Mononuclear cell (primary cell): ENCODE measurements around the gene RAD21L1. TPM values are rescaled to one million over a fixed set of nuclear protein-coding genes. Genes with fewer than 3 reads are reported as not detected.

Experiments
- H3K27me3 ChIP-seq: 2 replicates; pipeline ENCODE4 v1.6.0; 2011; ENCODE audit warnings: low read length, control low read depth; ENCODE audit not compliant: insufficient read depth
- H3K4me1 ChIP-seq: 2 replicates; pipeline ENCODE4 v1.5.1; 2011; ENCODE audit warnings: mild to moderate bottlenecking, low read length, control low read depth; ENCODE audit not compliant: insufficient read depth
- H3K4me3 ChIP-seq: 2 replicates; pipeline ENCODE4 v1.5.1; 2011; ENCODE audit warnings: mild to moderate bottlenecking, low read length, moderate library complexity
- H3K9me3 ChIP-seq: 2 replicates; pipeline ENCODE4 v1.5.1; 2011; ENCODE audit warnings: low read depth, mild to moderate bottlenecking, control low read depth, low read length
- total RNA-seq: library from RNA; depleted of rRNA; stranded (reverse); fragments of >200 nt; gene quantifications from one replicate; pipeline ENCODE4 v1.2.3, GENCODE V29; 2012

Gene RAD21L1
- total RNA-seq, 1 donor, result 0.10 TPM

- Histone ChIP-seq H3K9me3 (no peaks in the 10 kb centered on the region), H3K4me1 (peaks cover 9% of the 10 kb centered on the region), H3K27me3 (no peaks in the 10 kb centered on the region), H3K4me3 (no peak overlapping the region)
These were observed 57.1 kb downstream of the RAD21L1 start for GRCh38 chr20:1282966-1283365.

- H3K9me3 ChIP-seq, result no peaks in the 10 kb centered on the region
- peaks cover 9% of the 10 kb centered on the region for H3K4me1 ChIP-seq
- no peak overlapping the region for H3K4me3 ChIP-seq
- no peaks in the 10 kb centered on the region for H3K27me3 ChIP-seq
These were observed 58.0 kb downstream of the RAD21L1 start for GRCh38 chr20:1283522-1284510.

GRCh38 chr20:1286267-1287024 lies 60.6 kb downstream of the RAD21L1 start:
- no peaks in the 10 kb centered on the region for H3K9me3 ChIP-seq
- H3K27me3 ChIP-seq, result no peaks in the 10 kb centered on the region
- H3K4me3 ChIP-seq, result no peak overlapping the region
- H3K4me1 ChIP-seq, result peaks cover 9% of the 10 kb centered on the region

- Histone ChIP-seq H3K27me3 (no peaks in the 10 kb centered on the region), H3K4me1 (peaks cover 9% of the 10 kb centered on the region), H3K4me3 (no peak overlapping the region), H3K9me3 (no peaks in the 10 kb centered on the region)
These were observed 61.5 kb downstream of the RAD21L1 start for GRCh38 chr20:1287306-1287705.

GRCh38 chr20:1287787-1288569 lies 62.1 kb downstream of the RAD21L1 start:
- H3K27me3 ChIP-seq, result no peaks in the 10 kb centered on the region
- H3K9me3 ChIP-seq, result no peaks in the 10 kb centered on the region
- H3K4me3 ChIP-seq, result no peak overlapping the region
- peaks cover 9% of the 10 kb centered on the region for H3K4me1 ChIP-seq

GRCh38 chr20:1291191-1291741 lies 65.4 kb downstream of the RAD21L1 start:
- no peaks in the 10 kb centered on the region for H3K27me3 ChIP-seq
- no peaks in the 10 kb centered on the region for H3K9me3 ChIP-seq
- H3K4me3 ChIP-seq, result no peak overlapping the region
- peaks cover 7% of the 10 kb centered on the region for H3K4me1 ChIP-seq

GRCh38 chr20:1292620-1293019 lies 66.8 kb downstream of the RAD21L1 start:
- Histone ChIP-seq H3K4me3 (no peak overlapping the region), H3K9me3 (no peaks in the 10 kb centered on the region), H3K27me3 (no peaks in the 10 kb centered on the region), H3K4me1 (no peaks in the 10 kb centered on the region)

- Histone ChIP-seq H3K27me3 (no peaks in the 10 kb centered on the region), H3K4me3 (no peak overlapping the region), H3K4me1 (no peaks in the 10 kb centered on the region), H3K9me3 (no peaks in the 10 kb centered on the region)
These were observed 68.0 kb downstream of the RAD21L1 start for GRCh38 chr20:1293641-1294379.

GRCh38 chr20:1294497-1294896 lies 68.7 kb downstream of the RAD21L1 start:
- H3K4me1 ChIP-seq, result no peaks in the 10 kb centered on the region
- no peak overlapping the region for H3K4me3 ChIP-seq
- H3K9me3 ChIP-seq, result no peaks in the 10 kb centered on the region
- H3K27me3 ChIP-seq, result no peaks in the 10 kb centered on the region

GRCh38 chr20:1295276-1295930 lies 69.6 kb downstream of the RAD21L1 start:
- no peaks in the 10 kb centered on the region for H3K27me3 ChIP-seq
- no peaks in the 10 kb centered on the region for H3K9me3 ChIP-seq
- H3K4me3 ChIP-seq, result no peak overlapping the region
- H3K4me1 ChIP-seq, result peaks cover 1% of the 10 kb centered on the region

GRCh38 chr20:1296117-1296610 lies 70.3 kb downstream of the RAD21L1 start:
- H3K27me3 ChIP-seq, result no peaks in the 10 kb centered on the region

GRCh38 chr20:1296922-1297321 lies 71.1 kb downstream of the RAD21L1 start:
- peaks cover 7% of the 10 kb centered on the region for H3K4me1 ChIP-seq
- no peaks in the 10 kb centered on the region for H3K9me3 ChIP-seq
- no peaks in the 10 kb centered on the region for H3K27me3 ChIP-seq
- H3K4me3 ChIP-seq, result no peak overlapping the region

More at GRCh38 chr20:1296117-1296610, 70.3 kb downstream of the RAD21L1 start:
- H3K9me3 ChIP-seq, result no peaks in the 10 kb centered on the region
- no peak overlapping the region for H3K4me3 ChIP-seq
- peaks cover 7% of the 10 kb centered on the region for H3K4me1 ChIP-seq

GRCh38 chr20:1297486-1297885 lies 71.6 kb downstream of the RAD21L1 start:
- H3K4me1 ChIP-seq, result peaks cover 7% of the 10 kb centered on the region
- no peak overlapping the region for H3K4me3 ChIP-seq
- no peaks in the 10 kb centered on the region for H3K9me3 ChIP-seq
- no peaks in the 10 kb centered on the region for H3K27me3 ChIP-seq
